Cortex of kidney (tissue), 1 donor: ENCODE measurements around the gene GALNT15.

Source experiments
- DNase-seq: peaks from one replicate; lab custom pipeline; 2025; lab: John Stamatoyannopoulos, UW

Gene GALNT15

DNA sequence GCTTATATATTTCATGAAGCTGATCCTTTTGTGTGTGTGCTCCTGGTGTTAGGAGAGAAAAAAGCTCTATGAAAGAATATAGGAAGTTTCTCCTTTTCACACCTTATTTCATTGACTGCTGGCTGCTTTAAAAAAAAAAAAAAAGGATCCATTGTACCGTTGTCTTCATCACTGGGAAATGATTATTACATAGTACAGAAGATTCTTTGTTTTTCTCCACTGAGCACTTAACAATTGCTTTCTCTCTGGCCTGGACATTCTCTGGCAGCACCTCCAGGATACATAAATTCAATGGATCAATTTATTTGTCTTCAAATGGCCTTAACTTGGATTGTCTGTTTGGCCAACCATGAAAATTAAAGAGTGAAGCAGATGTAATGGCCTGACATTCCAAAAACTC is 53.1 kb downstream of the GALNT15 start:
- DNase-seq = no peak

DNA sequence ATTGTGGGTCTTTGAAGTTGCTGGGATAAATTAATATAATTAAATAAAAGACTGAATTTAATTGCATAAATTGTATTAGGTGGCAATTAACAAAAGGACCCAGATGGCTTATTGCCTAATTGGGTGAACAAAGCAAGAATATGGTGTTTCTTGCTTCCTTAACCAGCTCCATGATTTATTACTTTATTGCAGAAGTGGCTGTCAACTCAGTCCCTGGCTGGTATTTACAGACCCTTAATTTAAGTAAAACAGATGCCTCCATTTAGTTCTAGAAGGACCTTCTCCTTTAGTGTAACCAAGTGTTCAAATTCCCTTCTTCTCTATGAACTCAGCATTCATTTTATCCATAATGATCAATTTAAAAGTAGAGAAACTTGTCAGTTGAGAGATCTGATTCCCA is 55.2 kb downstream of the GALNT15 start:
- DNase-seq = no peak

DNA sequence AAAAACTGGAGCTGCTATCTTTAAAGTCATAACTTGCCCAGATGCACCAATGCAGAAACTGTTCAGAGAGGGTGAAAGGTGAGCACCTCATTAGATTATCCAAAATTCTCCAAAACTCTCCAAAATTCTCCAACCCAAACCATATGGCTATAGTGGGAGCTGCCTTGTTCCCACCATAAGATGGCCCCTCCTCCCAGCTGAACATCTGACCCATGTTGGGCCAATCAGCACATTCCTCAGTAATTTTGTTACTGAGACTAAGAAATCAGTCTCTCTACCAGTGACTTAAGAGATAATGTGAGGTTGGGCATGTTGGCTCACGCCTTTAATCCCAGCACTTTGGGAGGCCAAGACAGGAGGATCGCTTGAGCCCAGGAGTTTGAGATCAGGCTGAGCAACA is 57.5 kb downstream of the GALNT15 start:
- DNase-seq = no peak

DNA sequence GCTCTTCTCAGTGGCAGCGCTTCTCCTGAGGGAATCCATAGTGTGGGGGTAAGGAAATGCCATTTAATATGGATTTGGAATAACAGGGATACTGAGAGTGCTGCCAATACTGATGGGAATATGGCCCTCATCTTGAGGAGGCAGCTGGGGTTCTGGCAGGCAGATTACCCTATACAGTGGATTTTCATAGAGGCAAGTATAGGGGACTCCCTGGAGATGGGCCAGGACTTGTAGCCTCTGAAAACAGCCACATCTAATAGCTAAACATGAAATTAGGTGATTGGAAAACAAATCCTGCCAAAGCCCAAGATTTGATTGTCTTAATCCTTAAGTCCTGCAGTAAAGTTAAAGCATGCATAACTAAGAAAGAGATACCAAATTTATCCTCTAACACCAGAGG is 59.3 kb downstream of the GALNT15 start:
- no peak for DNase-seq

DNA sequence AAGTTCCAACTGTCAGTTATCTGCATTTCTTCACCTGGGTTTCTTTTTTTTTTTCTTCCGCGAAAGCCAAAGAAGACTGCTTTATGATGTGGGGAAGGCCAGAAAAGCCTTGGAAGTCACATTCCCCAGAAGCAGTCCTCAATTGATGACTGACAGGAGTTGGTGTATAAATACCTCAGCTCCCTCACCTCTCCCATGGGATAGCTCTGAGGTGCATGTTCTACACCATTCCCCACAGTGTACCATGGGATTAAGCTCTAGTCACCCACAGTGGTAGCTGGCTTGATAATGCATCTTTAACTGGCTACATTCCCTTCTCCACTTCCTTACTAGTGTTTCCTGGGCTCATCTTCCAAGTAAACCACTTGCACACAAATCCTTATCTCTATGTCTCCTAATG is 59.8 kb downstream of the GALNT15 start:
- DNase-seq = no peak

DNA sequence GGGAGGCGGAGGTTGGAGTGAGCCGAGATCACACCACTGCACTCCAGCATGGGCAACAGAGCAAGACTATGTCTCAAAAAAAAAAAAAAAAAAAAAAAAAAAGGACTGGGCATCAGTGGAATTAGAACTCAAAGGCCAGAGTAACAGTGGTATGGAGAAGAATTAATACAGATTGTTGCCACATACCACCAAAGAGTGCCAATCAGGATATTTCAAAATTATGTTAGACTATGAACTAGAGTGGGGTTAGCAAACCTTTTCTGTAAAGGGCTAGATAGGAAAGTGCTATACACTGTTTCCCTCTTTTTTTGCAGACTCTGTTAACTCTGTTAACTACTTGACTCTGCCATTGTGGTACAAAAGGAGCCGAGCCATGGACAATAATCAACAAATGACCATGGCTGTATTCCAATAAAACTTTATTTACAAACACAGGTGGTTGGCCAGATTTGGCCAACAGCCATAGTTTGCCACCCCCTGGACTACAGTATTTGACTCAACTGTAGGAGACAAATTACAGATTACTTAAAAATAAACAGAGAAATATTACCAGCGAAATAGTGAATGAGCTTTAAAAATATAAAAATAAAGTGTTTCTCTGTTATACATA is 61.7 kb downstream of the GALNT15 start:
- DNase-seq = no peak

DNA sequence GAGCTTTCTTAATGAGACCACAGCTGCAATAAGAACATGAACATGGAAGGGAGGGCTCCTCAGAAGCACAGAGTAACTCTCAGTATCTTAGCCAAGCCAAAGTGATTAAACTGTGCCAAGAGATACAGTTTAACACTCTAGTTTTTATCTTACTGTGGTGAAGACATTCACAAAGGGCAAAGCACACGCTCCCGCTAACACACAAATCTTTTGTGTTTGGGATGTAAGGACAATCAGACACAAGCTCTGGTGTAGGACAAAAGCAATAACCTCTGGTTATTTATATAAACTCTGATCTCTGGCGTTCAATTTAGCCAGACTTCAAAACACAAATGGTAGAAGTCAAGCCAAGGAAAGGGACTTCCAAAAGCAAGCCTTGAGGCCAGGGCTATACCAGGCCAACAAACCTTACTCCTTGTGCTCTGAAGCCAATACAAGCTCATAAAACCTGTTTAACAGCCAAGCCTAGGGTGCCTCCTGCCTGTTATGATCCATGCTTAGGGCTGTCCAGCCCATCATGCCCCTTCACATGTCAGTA is 62.4 kb downstream of the GALNT15 start:
- no peak for DNase-seq

DNA sequence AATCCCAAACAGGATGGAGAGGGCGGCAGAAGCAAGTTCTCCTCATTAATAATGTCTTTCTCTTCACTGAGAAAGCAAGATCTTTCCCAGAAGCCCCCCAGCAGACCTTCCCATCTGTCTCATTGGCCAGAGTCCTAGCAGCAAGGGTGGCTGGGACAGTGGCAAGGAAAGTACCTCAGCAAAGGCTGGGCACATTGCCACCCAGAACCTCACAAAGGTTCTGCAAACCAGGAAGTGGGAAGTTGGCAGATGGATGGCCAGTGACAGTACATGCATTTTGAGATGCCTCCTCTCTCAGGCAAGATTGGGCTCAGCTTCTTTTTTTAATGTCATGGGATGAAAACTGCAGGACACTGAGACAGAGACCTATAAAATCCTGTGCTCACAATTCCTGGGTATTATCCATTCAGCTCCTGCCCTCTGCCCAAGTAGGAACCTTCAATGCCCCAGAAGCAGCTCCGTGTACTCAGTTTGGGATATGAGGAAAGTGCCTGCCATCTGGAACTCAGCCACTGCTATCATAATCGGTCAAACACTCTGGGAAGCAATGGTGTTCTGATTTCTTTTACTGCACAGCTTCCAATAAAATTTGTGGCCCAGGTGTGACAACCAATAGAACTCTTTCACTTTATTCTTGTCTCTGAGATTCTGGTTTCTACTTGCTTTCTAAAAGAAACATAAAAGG is 64.7 kb downstream of the GALNT15 start:
- DNase-seq = no peak

DNA sequence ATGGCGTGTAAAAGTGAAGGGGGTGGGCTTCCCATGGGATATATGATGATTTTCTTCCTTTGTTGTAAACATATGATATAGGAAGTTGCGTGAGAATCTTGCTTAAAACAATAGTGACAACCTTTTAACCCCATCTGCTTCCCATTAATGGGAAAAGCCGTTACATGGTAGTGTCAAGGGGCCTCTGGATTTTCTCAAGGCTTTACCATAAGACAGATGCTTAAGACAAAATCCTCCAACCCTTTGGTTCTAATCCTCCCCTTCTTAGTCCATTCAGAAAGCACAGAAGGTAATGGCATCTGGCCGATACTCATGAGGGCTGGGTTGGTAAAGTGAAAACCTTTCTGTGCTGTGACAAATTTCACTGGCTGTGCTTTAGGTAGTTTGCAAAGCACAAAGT is 65.3 kb downstream of the GALNT15 start:
- no peak for DNase-seq

DNA sequence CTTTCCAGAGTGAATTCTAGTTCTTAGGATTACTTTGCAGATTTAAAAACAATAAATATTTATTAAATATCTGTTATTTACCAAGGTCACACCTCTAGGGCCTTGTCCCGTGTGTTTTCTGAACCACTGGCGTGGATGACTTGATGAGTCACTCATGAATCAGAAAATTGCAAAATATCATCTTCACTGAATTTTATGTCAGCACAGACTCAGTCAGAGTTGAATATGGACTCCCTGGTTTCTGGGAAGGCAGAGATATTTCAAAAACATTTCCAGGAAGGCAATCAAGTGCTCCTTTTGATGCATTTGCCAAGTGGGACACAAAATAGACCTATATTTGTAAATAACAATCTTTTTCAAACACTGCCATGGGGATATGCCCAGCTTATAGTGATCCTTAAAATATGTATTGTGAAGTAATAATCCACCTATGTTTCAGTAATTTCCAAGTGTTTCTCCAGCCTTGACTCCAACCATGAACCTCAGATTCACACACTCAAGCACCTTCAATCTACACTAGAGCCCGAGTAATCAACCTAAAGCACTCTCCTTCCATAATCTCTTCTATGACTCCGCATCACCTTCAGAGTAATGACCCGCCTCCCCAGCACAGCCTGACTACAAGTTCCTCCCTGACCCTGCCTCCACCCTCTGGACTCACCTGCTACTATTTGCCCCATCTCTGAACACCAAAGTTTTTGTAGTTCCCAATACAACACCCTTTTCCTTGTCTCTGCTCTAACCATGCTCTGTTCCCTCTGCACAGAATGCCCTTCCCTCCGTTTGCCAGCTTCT is 65.9 kb downstream of the GALNT15 start:
- no peak for DNase-seq

DNA sequence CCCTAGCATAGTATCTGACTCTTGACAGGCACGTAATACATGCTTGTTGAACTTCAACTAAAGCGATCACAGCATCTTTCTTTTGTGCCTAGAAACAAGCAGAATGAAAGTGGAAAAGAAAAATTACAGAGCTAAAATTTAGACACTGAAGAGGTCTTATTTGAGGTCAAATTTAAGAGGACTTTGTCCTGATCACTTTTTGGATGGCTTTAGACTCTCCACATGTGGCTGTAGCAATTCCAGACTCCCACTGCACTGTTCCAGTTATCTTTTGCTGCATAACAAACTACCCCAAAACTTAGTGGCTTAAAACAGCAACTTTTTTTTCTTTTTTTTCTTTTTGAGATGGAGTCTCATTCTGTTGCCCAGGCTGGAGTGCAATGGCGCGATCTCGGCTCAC is 66.7 kb downstream of the GALNT15 start:
- no peak for DNase-seq

DNA sequence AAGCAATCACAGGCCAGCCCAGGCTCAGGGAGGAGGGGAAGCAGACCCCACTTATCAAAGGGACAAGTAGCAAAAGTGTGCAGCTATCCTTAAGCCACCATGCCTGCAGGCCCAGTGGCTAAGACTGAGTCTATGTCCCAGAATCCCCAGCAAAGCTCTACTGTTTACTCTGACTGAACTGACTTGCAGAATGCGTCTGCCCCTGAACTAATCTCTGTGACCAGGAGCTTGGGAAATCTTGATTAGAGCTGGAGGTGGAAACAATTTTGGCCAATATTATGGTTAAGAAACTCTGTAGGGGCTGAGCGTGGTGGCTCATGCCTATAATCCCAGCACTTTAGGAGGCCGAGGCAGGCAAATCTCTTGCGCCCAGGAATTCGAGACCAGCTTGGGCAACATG is 67.7 kb downstream of the GALNT15 start:
- no peak for DNase-seq

DNA sequence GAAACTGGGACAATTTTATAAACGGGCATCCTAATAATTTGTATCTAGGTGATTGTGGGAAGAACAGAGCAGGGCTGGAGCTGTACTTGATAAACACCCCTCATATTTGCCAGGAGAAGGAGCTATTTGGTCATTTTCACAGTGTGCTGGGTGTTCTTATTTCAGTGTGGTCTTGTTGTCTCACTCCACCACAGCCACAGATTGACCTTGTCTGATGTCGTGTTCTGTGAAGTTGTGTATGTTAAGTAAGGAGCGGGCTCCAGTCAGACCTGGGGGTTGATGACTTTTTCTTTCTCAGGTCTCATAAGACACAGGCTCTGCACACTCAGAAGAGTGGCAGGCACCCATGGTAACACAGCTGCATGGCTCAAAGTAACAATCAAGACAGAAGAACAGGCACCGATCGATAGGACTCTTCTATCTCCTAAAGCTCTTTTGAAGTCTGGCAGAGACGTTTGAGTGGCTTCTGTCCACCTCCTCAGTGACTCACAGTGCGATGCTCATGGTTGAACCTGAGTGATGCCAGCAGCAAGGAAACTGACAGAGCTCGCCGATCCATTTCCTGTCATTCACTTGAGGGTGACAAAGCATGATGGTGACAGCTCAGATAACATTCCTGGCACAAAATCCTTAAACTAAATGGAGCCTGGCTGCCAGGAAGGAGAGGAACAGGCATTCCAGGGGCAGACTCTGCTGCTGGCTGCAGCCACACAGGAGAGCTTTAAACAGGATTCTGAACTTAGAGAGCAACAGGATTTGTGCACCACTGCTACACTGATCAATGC is 69.4 kb downstream of the GALNT15 start:
- no peak for DNase-seq

DNA sequence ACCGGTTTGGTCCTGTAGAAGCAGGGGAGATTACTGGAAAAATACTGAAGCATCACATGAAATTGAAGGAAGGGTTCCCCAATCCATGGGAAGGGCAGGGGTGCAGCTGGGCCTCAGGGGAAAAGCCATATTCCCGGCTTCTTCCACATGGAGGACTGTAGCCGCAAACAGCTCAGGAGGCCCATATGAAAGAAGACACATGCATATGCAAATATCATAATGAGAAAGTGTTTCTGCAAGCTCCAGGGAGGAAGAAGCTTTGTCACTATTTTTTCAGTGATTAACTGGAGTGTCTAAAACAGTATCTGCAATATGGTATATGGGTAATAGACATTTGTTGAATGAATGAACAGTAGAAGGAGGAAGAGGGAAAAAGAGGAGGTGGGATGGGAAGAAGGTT is 71.1 kb downstream of the GALNT15 start:
- no peak for DNase-seq

DNA sequence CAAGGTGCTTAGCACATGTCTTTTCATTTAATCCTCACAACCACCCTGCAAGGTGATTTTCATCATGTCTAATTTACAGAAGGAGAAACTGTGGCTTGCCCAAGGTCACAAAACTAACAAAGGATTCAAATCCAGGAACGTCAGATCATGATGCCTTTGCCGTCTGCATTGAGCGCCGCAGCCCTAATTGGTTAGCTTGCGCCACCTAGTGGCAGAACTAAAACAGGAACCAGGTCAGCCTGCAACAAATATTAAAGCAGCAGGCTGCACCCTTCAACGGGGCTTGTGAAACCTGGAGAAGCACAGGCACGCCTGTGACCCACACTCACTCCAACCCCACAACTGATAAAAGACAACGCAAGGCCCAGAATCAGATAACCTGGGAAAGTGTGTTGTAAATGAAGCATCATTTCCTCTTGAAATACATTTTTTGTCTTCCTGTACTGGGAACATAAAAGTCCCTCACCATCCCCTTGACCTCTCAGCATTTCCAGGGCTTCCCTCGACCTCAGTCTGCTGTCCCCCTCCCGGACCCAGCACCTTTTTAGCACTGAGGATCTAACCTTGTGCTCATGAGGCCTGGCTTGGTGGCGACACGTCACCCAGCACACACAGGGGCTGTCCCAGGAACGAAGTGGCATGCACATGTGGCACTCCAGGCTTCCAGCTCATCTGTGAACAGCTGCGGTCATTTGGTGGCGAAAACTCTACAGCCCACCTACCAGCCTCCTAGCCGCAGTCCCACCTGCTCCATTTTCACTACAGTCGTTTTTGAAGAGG is 73.0 kb downstream of the GALNT15 start:
- no peak for DNase-seq

DNA sequence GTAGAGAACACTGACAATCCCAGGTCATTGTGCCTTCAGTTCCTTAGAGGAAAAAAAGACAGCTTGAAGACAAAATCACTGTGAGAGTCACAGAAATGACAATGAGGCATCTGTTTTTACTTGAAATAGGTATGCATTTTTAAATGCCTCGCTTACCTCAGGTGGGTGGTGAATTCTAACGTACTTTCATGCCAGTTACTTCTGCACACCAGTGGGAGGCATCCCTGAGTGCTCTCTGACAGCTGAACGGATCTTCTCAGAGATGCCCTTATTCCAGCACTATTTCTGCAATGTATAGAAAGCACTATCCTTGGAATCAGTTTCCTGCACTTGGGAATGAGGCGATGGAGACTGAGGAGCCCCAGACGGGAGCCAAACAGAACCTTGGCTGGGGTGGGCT is 74.1 kb downstream of the GALNT15 start:
- no peak for DNase-seq

DNA sequence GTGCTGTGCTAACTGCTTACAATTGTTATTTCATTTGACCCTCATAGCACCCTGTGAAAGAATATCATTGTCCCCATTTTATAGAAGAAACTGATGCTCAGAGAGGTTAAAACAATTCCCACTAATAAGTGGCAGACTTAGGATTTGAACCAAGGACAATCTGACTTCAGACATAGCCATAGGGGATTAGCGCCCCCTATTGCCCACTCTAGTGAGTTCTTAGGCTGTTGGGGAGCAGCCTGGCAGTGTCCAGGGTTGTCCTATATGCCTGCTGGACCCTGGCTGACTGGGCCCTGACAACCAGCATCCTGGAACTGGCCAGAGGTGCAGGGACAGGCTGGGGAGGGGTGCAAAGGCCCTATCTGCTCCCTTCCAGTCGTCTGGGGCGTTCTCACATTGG is 74.9 kb downstream of the GALNT15 start:
- DNase-seq = no peak

DNA sequence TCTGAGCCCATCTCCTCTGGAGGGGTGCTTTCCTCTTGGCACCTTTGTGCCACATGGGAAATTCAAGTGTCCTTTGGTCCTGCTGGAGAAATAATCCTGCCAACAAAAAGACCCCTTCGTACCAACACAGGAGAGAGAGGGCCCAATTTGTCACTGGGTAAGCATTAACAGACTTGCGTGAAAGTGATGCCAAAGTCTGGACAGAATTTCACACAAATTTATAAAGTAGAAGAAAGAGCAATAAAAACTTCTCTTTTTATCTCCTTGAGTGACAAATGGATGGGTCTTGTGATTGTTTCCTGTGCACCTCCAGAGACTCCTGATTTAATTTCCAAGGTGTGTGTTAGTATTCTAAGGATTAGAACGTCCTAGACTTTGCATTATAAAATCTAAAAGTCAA is 75.4 kb downstream of the GALNT15 start:
- DNase-seq = no peak

DNA sequence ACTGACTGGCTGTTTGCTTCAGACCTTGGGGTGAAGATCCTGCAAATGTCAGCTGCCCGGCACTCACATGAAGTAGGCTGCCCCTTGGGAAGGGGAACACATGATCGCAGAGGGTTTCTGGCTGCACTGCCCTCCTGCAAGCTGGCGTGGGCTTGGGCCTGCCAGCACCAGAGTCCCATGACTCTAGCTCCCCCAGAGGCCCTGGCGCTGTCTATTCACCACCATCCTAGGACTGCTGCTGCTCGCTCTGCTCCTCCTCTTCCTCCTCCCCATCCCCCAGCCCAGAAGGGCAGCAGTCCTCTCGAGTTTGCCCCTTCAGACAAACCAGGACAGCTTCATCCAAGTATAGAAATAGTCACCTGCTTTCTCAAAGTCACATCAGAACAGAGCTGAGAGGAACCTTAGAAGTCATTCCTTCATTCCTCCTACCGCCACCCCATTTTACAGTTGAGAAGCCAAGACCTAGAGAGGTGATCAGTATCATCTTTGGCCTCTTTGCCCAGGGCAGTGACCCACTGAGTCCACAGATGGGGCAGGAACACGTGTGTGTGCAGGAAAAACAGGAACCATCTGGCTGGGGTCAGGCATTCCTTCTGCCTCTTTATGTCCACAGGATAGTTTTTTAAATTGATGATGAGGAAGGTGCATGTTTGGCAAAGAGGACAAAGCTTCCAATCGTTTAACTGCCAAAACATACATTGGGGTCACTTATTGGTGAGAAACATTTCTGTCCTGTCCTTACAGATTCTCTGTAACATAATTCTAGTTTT is 77.0 kb downstream of the GALNT15 start:
- DNase-seq = no peak

DNA sequence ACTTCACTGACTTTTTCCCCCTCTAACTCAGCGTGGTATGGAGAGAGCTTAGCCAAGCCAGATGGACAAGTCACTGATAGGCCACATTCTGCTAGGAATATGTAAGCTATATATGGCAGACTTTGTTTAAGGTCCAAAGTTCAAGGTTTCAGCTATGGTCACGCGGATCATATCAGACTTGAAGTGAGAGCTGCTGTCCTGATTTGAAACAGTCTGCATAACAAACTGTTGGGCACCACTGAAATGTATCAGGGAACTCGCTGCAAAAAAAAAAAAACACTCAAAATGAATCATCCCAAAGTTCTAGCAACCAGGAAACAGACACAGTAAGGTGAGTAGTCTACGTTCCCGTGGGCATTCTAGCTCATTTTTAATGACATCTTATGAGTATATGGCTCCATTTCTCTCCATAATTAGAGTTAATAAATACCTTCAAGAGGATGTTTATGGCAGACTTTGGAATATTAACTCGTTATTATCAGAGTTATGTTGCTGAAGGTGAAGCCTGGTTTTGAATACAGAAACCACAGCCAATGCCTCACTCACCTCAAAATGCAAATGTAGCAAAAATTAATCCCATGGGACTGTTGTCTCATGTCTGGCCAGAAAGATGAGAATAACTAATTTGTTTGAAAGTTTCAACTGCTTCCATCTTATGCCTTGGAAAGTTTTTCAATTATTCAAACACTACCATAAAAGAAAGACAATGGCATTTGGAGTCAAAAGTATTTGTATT is 77.9 kb downstream of the GALNT15 start:
- DNase-seq = no peak
